IMR-90 (cell line): ENCODE data around the gene COLGALT1. TPM values are rescaled to one million over a fixed set of nuclear protein-coding genes. Genes with fewer than 3 reads are reported as not detected.
A peak's percentile ranks its signal among the peaks of the same experiment; 100 is the strongest.

Experiments used
- ATAC-seq: fragments of 200-7000 bp; cut with Tn5 transposase; 2 replicates; pipeline ENCODE4 v1.9.1; 2020; ENCODE audit warnings: low read depth, mild to moderate bottlenecking, moderate library complexity
- BruUV-seq: library from RNA; stranded (reverse); fragments of 400-500 nt; replicated peaks from 2 replicates; lab custom pipeline; 2021; lab: Mats Ljungman, UMichigan
- CTCF ChIA-PET: fragments of 300-600 bp; formaldehyde crosslinking; extraction: SDS; loops from one replicate; lab custom pipeline; 2021; ENCODE audit warnings: antibody characterized with exemption; lab: Yijun Ruan, JAX
- POLR2A ChIA-PET: fragments of 300-600 bp; sonication (Branson Sonifier 250); formaldehyde crosslinking; loops from one replicate; lab custom pipeline; 2022; ENCODE audit warnings: antibody characterized with exemption; ENCODE audit not compliant: unreplicated experiment; lab: Charles Lee
- DNase-seq: peaks from one replicate; pipeline ENCODE4 v3.0.0; 2013
- H2AFZ ChIP-seq: replicated peaks from 2 replicates; pipeline ENCODE3; 2013; ENCODE audit warnings: low read length, mild to moderate bottlenecking; ENCODE audit not compliant: poor library complexity
- H2AK5ac ChIP-seq: 2 replicates; pipeline ENCODE4 v1.6.1; 2013; ENCODE audit warnings: low read depth, low read length, inconsistent platforms
- H2AK9ac ChIP-seq: replicated peaks from 2 replicates; pipeline ENCODE3; 2013; ENCODE audit warnings: mild to moderate bottlenecking, low read depth, low read length, moderate library complexity; ENCODE audit not compliant: poor library complexity
- H2BK120ac ChIP-seq: 2 replicates; pipeline ENCODE4 v1.6.1; 2013; ENCODE audit warnings: low read depth, low read length, inconsistent platforms
- H2BK15ac ChIP-seq: 3 replicates; pipeline ENCODE4 v1.6.1; 2013; ENCODE audit warnings: low read depth, low read length, inconsistent platforms
- H2BK20ac ChIP-seq: 2 replicates; pipeline ENCODE4 v1.6.1; 2013; ENCODE audit warnings: low read depth, mild to moderate bottlenecking, inconsistent platforms, low read length, moderate library complexity
- H2BK5ac ChIP-seq: 2 replicates; pipeline ENCODE4 v1.6.1; 2013; ENCODE audit warnings: mild to moderate bottlenecking, low read depth, low read length, inconsistent platforms; ENCODE audit not compliant: poor library complexity, severe bottlenecking
- H3K14ac ChIP-seq: replicated peaks from 2 replicates; pipeline ENCODE4 v1.6.1; 2013; ENCODE audit warnings: low read depth, low read length, inconsistent platforms
- H3K18ac ChIP-seq: 2 replicates; pipeline ENCODE4 v1.6.1; 2013; ENCODE audit warnings: low read depth, low read length, control low read depth
- H3K23ac ChIP-seq: 2 replicates; pipeline ENCODE4 v1.6.1; 2013; ENCODE audit warnings: low read depth, low read length, inconsistent platforms
- H3K27ac ChIP-seq: 2 replicates; pipeline ENCODE4 v1.5.1; 2013; ENCODE audit warnings: mild to moderate bottlenecking, control low read depth, low read length; ENCODE audit not compliant: insufficient read depth
- H3K27me3 ChIP-seq: 2 replicates; pipeline ENCODE4 v1.6.1; 2013; ENCODE audit warnings: low read length; ENCODE audit not compliant: control insufficient read depth, insufficient read depth
- H3K36me3 ChIP-seq: 2 replicates; pipeline ENCODE4 v1.6.1; 2013; ENCODE audit warnings: low read length, mixed read lengths; ENCODE audit not compliant: control insufficient read depth, insufficient read depth
- H3K4ac ChIP-seq: 2 replicates; pipeline ENCODE4 v1.6.1; 2013; ENCODE audit warnings: low read depth, low read length, inconsistent platforms
- H3K4me1 ChIP-seq: 2 replicates; pipeline ENCODE4 v1.6.1; 2013; ENCODE audit warnings: low read length, mixed read lengths; ENCODE audit not compliant: control insufficient read depth, insufficient read depth
- H3K4me2 ChIP-seq: 2 replicates; pipeline ENCODE4 v1.6.1; 2013; ENCODE audit warnings: low read depth, mild to moderate bottlenecking, control low read depth, low read length, moderate library complexity
- H3K4me3 ChIP-seq: 2 replicates; pipeline ENCODE4 v1.5.1; 2013; ENCODE audit warnings: low read depth, mild to moderate bottlenecking, control low read depth, low read length, moderate library complexity; ENCODE audit not compliant: insufficient read depth
- H3K56ac ChIP-seq: 2 replicates; pipeline ENCODE4 v1.6.1; 2013; ENCODE audit warnings: low read length, inconsistent platforms; ENCODE audit not compliant: insufficient read depth; ENCODE audit errors: extremely low read depth
- H3K79me1 ChIP-seq, 2 experiments: 2 replicates each; pipeline ENCODE4 v1.6.1; 2013; ENCODE audit warnings: low read length in 2 of 2, inconsistent platforms in 1 of 2, low read depth in 1 of 2
- H3K9ac ChIP-seq: 2 replicates; pipeline ENCODE4 v1.6.1; 2013; ENCODE audit warnings: low read depth, low read length, control low read depth
- H3K9me1 ChIP-seq: 2 replicates; pipeline ENCODE4 v1.6.1; 2013; ENCODE audit warnings: low read length, inconsistent platforms; ENCODE audit not compliant: insufficient read depth
- H3K9me3 ChIP-seq: 2 replicates; pipeline ENCODE4 v1.6.1; 2013; ENCODE audit warnings: low read length; ENCODE audit not compliant: control insufficient read depth, insufficient read depth
- H4K20me1 ChIP-seq: 2 replicates; pipeline ENCODE4 v1.6.1; 2013; ENCODE audit warnings: low read length, inconsistent platforms; ENCODE audit not compliant: insufficient read depth
- H4K5ac ChIP-seq: 2 replicates; pipeline ENCODE4 v1.6.1; 2013; ENCODE audit warnings: mild to moderate bottlenecking, low read depth, low read length, control low read depth
- H4K8ac ChIP-seq, 2 experiments: 2 replicates each; pipeline ENCODE4 v1.6.1; 2013; ENCODE audit warnings: low read depth in 2 of 2, low read length in 2 of 2, control low read depth in 1 of 2, inconsistent platforms in 1 of 2
- H4K91ac ChIP-seq: 2 replicates; pipeline ENCODE4 v1.6.1; 2013; ENCODE audit warnings: low read depth, low read length, inconsistent platforms; ENCODE audit not compliant: insufficient read depth
- BHLHE40 ChIP-seq: fragments of 150-350 bp; IDR thresholded peaks from 2 replicates; pipeline ENCODE4 v1.6.1; 2016; ENCODE audit warnings: mild to moderate bottlenecking, low read depth, low read length
- FOS ChIP-seq: fragments of 150-350 bp; IDR thresholded peaks from 2 replicates; pipeline ENCODE4 v1.6.1; 2016; ENCODE audit warnings: low read depth, low read length
- MAFK ChIP-seq: IDR thresholded peaks from 2 replicates; pipeline ENCODE4 v1.6.1; 2012; ENCODE audit warnings: low read depth, low read length, improper control_type of control experiment
- MAZ ChIP-seq: IDR thresholded peaks from 2 replicates; pipeline ENCODE4 v1.6.1; 2012; ENCODE audit warnings: low read depth, mild to moderate bottlenecking, low read length, improper control_type of control experiment, moderate library complexity, borderline replicate concordance
- MXI1 ChIP-seq: IDR thresholded peaks from 2 replicates; pipeline ENCODE4 v1.6.1; 2012; ENCODE audit warnings: low read depth, mild to moderate bottlenecking, low read length, moderate library complexity, borderline replicate concordance
- RAD21 ChIP-seq: IDR thresholded peaks from 2 replicates; pipeline ENCODE4 v1.6.1; 2012; ENCODE audit warnings: low read length, improper control_type of control experiment
- RCOR1 ChIP-seq: IDR thresholded peaks from 2 replicates; pipeline ENCODE4 v1.6.1; 2012; ENCODE audit warnings: mild to moderate bottlenecking, low read length, improper control_type of control experiment; ENCODE audit not compliant: insufficient replicate concordance
- RFX5 ChIP-seq: IDR thresholded peaks from 2 replicates; pipeline ENCODE4 v1.8.0; 2012; ENCODE audit warnings: low read depth, mild to moderate bottlenecking, low read length, moderate library complexity
- SMC3 ChIP-seq: fragments of 150-350 bp; IDR thresholded peaks from 2 replicates; pipeline ENCODE4 v1.6.1; 2016; ENCODE audit warnings: low read depth, mild to moderate bottlenecking, antibody characterized with exemption, low read length, moderate library complexity
- WGBS, 2 experiments: methylation state at CpG; one replicate each; pipeline versions ENCODE4 v1.1.5 to v1.1.7; 2013; ENCODE audit warnings: missing lambda C conversion rate in 2 of 2; ENCODE audit not compliant: insufficient read length in 1 of 2; ENCODE audit errors: extremely low coverage in 2 of 2; 5-methylcytosine and 5-hydroxymethylcytosine counted together
- dilution Hi-C: fragments of 300-500 bp; cut with HindIII; formaldehyde crosslinking; loops from one replicate; pipeline ENCODE4 v1.14.3; 2018; ENCODE audit warnings: low sequenced_read_pairs; ENCODE audit not compliant: unreplicated experiment
- in situ Hi-C: fragments of 300-500 bp; cut with MboI; formaldehyde crosslinking; loops from 3 replicates; pipeline ENCODE4 v1.14.3; 2019; ENCODE audit warnings: low sequenced_read_pairs, inconsistent platforms, mixed read lengths
- intact Hi-C: fragments of 100-400 bp; cut with micrococcal nuclease; formaldehyde crosslinking; loops from 2 replicates; pipeline ENCODE4 v1.10.0; 2022
- polyA plus RNA-seq, 3 experiments: library from polyadenylated mRNA; depleted of rRNA; stranded (reverse); fragments of >200 nt; gene quantifications; 2 replicates each; pipeline ENCODE4 v1.2.3, GENCODE V29; 2012; ENCODE audit warnings: low replicate concordance in 1 of 3
- total RNA-seq: library from RNA; depleted of rRNA; stranded (reverse); fragments of >200 nt; gene quantifications from 2 replicates; pipeline ENCODE4 v1.2.3, GENCODE V29; 2012
- TF ChIP-seq, protein P1 (sequence below): fragments of 150-350 bp; IDR thresholded peaks from 2 replicates; pipeline ENCODE4 v1.6.1; 2016; ENCODE audit warnings: low read depth, mild to moderate bottlenecking, low read length, moderate library complexity, borderline replicate concordance

Gene COLGALT1
- total and polyA plus RNA-seq, 2 of the 4 experiments (the other 2 are of a cell fraction): 77.1 to 117 TPM

DNA sequence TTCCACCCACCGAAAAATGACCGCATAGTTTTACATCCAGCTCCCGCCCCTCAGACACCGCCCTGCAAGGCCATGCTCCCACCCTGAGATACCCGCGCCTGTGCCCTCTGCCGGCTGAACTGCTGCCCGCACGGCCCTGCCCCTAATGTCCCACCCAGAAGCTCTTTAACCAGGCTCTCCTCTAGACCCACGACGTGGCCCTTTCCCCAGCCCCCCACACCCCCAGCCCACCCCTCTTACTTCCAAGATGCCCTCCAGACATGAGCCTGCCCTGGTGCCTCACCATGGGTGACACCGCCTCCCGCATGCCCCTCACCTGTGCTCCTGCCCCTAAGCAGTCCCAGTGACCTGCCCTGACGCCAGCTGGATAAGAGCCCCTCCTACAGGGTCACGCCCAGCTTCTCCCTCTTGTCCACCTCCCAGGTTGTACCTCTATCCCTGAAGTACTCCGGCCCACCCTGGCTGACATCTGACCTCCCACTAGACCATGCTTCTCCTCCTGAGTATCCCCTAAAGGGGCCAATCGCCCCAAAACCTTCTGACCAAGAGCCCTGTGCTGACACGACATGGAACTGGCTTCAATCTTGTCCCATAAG, 51.2 kb downstream of the COLGALT1 start:
- no peak overlapping the region for H2BK5ac ChIP-seq
- no peak overlapping the region for H2AK5ac ChIP-seq
- no peak overlapping the region for H3K4me2 ChIP-seq
- no peaks in the 10 kb centered on the region for H4K20me1 ChIP-seq
- dilution Hi-C loops: no loop called here
- CTCF ChIA-PET: interaction anchor here (0.7 kb wide), 1 partner anchor 33 kb away, joined by 5 read pairs; no protein-coding TSS in a partner anchor
- no peak overlapping the region for H3K4ac ChIP-seq
- in situ Hi-C loops: no loop called here
- no peak overlapping the region for H2BK20ac ChIP-seq
- no peak overlapping the region for H2BK15ac ChIP-seq
- no peaks in the 10 kb centered on the region for H3K9me3 ChIP-seq
- H2BK120ac ChIP-seq: no peak overlapping the region
- no peak overlapping the region for H3K27ac ChIP-seq
- H3K56ac ChIP-seq: no peak overlapping the region
- ATAC-seq (no peak), DNase-seq (no peak)
- no peaks in the 10 kb centered on the region for H3K79me1 ChIP-seq
- TF ChIP-seq MXI1: no peak
- no peak for TF ChIP-seq RCOR1
- TF ChIP-seq RAD21: no peak
- TF ChIP-seq, protein P1, sequence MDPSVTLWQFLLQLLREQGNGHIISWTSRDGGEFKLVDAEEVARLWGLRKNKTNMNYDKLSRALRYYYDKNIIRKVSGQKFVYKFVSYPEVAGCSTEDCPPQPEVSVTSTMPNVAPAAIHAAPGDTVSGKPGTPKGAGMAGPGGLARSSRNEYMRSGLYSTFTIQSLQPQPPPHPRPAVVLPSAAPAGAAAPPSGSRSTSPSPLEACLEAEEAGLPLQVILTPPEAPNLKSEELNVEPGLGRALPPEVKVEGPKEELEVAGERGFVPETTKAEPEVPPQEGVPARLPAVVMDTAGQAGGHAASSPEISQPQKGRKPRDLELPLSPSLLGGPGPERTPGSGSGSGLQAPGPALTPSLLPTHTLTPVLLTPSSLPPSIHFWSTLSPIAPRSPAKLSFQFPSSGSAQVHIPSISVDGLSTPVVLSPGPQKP: no peak
- no peak for TF ChIP-seq BHLHE40
- no peak for TF ChIP-seq RFX5
- TF ChIP-seq FOS: no peak
- TF ChIP-seq MAFK: no peak
- TF ChIP-seq SMC3: no peak
- no peak for TF ChIP-seq MAZ
- no peak overlapping the region for H3K23ac ChIP-seq
- no peak overlapping the region for H4K8ac ChIP-seq
- H4K5ac ChIP-seq: no peak overlapping the region
- H3K36me3 ChIP-seq: no peaks in the 10 kb centered on the region
- BruUV-seq: no TSS peak
- POLR2A ChIA-PET: no interaction called here
- peaks cover 19% of the 10 kb centered on the region for H3K27me3 ChIP-seq
- no peak overlapping the region for H3K18ac ChIP-seq
- no peaks in the 10 kb centered on the region; the same call in 1 of the 2 replicates for H3K9me1 ChIP-seq
- no peak overlapping the region for H3K14ac ChIP-seq
- no peak overlapping the region for H3K9ac ChIP-seq
- H3K4me1 ChIP-seq: no peaks in the 10 kb centered on the region
- no peak overlapping the region for H2AK9ac ChIP-seq
- WGBS, 2 experiments: 40% methylated on average over 3 of the region's 18 CpGs; no CpG with 5 or more reads in 1 of the 2 experiments
- H4K91ac ChIP-seq: no peak overlapping the region
- peak overlapping the region; percentile 97 for H2AFZ ChIP-seq
- H3K4me3 ChIP-seq: no peak overlapping the region
- intact Hi-C loops: no loop called here
